Pons (tissue), 1 donor: ENCODE results near the gene LRRC25.
"Not testable (repeated sequence)": the region's sequence is repeated elsewhere in the genome, so short reads cannot be mapped to it uniquely, and the experiment has no call there.

Experiments
- DNase-seq: peaks from one replicate; pipeline ENCODE4 v3.0.0-alpha.2; 2016; ENCODE audit warnings: low spot score

LRRC25 gene

GRCh38 chr19:18379803-18380747, 17.3 kb downstream of the LRRC25 start:
- DNase-seq = no peak

DNA sequence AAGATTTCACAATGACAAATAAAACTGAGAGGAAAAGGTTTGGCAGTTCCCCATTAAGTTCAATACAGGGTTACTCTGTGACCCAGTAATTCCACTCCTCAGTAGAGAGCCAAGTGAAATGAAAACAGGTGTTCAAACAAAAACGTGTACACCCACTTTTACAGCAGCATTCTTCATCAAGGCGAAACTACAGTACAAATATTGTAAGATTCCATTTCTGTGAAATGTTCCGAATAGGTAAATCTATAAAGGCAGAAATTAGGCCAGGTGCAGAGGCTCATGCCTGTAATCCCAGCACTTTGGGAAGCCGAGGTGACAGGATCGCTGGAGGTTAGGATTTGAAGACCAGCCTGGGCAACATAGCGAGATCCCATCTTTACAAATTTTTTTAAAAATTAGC, 20.4 kb downstream of the LRRC25 start:
- no peak for DNase-seq

DNA sequence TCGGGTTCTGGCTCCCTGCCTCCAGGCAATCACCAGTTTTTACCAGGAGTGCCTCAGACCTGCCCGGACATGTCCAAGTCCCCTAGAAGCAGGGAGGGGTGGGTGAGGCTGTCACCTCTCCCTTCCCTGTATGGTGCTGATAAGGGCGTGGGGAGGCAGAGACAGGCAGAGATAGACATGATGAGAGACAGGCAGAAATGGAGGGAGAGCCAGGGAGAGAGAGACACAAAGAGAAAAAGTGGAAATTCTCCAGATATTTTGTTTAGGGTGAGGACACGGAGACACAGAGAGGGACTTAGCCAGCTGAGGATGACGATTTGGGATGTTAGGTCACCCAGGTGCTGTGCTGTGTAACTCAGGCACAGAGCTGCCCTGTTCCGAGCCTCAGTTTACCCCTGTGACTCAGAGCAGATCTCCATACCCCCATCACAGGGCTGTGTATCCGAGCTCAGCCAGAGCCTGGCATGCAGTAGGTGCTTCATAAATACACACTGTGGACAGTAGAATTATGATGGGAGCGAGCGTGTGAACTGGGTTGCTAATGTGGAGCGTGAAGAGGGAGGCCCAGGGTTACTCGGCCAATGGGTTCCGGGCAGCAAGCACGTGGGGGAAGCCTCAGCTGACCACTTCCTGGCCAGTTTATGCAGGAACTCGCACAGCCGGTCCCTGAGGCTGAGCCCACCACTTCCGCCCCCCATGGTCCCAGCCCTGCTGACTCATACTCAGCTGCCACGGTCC, 23.4 kb downstream of the LRRC25 start:
- peak; percentile 65 for DNase-seq

GRCh38 chr19:18373407-18373891, 24.0 kb downstream of the LRRC25 start:
- DNase-seq = no peak

DNA sequence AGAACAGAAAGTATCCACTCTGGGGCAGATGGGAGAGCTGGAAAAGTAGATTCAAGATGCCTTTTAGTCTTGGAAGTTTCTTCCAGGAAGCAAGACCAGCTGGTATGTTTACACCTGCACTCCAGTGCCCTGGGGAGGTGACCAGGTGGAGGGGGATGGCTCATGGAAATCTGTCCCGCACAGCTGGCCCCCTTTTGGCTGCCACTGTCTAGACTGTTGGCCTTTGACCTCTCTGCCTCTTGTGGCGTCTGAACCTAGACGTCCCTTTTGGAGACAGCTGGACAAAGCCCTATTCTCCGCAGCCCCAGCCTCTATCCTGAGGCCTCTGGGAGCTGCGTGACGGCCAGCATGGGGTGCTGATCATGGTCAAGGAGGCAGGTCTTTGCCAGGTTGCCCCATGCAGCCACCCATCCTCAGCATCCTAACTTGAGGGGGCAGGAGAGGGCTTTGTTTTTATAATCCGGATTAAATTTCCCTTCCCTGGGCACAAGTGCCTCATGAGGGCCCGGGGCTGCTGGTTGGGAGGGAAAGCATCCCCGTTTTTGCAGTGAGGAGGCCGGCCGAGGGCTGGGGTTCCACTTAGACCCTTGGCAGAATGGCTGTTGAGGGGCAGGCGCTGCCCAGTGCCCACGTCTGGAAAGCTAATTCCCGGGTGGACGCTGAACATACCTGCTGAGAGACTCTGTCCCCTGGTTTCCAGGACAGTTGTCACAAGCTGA, 28.8 kb downstream of the LRRC25 start:
- no peak for DNase-seq

DNA sequence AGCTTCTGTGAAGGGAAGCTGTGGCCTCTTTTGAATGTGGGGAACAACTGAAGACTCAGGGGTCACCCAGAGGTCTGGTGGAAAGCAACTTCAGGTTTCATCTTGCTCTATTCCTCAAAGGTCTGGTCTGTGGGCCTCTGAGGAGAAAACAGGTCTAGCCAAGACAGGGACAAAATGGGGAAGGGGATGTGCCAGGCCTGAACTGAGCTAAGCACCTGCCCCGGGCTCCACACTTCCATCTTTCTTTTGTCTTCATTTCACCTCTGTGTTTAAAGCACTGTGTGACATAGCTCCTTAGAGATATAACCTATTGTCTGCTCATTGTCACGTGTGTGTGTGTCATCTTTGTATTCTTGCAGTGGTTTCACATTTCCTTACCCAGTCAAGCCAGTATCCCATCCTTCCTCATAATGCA, 31.4 kb downstream of the LRRC25 start:
- no peak for DNase-seq

DNA sequence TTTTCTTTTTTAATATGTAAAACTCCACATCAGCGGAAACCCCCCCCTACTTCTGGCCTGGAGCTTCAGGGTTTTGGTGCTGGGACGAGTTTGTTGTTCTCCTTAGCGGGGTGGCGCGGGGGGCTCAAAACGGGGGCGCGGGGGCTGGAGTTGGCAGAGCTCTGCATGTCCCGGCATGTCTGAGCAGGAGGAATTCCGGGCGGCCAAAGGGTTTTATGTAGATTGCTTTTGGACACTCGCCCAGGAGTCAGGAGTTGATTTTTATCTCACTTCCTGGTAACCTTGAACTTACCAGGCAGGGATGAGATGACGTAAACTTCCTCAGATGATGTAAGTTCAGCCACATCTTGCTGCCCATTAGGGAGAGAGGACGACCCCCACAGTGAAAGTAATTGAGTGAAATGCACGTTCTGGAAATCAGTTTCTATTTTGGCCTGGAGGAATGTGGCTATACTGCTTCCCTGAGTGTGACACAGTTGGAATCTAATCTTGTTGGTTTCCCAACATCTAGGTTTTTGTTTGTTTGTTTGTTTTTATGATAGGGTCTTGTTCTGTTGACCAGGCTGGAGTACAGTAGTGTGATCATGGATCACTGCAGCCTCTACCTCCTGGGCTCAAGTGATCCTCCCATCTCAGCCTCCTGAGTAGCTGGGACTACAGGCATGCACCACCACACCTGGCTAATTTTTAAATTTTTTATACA, 32.4 kb downstream of the LRRC25 start:
- DNase-seq = peak; percentile 77

- DNase-seq = not testable (repeated sequence)
Measured at GRCh38 chr19:18364277-18364825, 33.1 kb downstream of the LRRC25 start.

DNA sequence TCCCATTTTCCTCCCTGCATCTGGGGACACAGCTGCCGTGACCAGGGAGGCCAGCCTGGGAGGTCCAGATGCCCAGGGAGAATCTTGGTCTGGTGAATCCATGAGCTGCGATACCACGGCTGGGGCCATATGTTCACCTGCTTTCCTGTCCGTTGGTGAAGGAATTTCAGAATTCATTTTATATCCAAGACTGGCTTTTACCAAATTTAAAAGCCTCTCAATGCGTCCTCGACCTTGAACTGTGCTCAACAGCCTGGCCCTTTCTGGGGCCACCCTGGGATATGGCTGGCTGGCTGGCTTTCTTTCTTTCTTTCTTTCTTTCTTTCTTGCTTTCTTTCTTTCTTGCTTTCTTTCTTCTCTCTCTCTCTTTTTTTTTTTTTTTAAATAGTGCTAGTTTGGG, 33.6 kb downstream of the LRRC25 start:
- DNase-seq = no peak

GRCh38 chr19:18362934-18363542, 34.4 kb downstream of the LRRC25 start:
- no peak for DNase-seq

DNA sequence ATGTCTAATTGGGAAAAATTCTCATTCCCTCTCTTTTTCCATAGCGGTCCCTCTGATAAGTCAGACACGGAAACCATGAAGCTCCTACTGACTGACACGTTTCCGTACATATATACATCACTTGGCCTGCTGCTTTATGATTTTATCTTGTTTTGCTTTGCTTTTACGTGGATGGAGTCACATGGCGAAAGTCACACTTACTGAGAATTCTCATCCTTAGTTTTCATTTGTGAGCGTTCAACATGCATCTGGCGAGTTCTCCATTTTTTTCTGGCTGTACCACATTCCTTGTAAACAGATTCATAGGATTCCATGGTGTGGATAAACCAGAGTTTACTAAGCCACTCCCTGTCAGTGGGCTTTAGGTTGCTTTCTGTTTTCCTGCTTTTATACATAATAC, 35.8 kb downstream of the LRRC25 start:
- no peak for DNase-seq

GRCh38 chr19:18357041-18357440, 40.4 kb downstream of the LRRC25 start:
- no peak for DNase-seq

DNA sequence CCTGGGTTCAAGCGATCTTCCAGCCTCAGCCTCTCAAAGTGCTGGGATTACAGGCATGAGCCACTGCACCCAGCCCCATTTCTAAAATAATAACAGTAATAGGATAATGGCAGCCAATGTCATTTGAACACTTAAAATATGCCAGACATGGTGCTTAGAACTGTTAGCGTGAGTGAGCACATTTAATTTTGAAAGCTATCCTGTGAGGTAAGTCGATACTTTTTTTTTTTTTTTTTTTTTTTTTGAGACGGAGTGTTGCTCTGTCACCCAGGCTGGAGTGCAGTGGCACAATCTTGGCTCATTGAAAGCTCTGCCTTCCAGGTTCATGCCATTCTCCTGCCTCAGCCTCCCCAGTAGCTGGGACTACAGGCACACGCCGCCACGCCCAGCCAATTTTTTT, 42.7 kb downstream of the LRRC25 start:
- DNase-seq = not testable (repeated sequence)

DNA sequence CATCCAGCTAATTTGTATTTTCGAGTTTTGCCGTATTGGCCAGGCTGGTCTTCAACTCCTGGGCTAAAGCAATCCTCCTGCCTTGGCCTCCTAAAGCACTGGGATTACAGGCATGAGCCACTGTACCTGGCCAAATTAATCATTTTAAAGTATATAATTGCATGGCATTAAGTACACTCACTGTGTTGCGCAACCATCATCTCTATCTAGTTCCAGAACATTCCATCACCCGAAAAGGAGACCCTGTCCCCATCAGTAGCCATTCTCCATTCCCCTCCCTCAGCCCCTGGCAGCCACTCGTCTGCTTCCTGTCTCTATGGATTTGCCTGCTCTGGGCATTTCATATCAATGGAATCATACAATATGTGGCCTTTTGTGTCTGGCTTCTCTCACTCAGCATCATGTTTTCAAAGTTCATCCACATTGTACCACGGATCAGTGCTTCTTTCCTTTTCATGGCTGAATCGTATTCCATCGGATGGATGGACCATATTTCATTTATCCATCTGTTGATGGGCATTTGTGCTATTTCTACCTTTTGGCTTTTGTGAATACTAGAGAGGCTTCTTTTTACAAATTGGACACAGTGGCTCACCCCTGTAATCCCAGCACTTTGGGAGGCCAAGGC, 43.9 kb downstream of the LRRC25 start:
- no peak for DNase-seq

DNA sequence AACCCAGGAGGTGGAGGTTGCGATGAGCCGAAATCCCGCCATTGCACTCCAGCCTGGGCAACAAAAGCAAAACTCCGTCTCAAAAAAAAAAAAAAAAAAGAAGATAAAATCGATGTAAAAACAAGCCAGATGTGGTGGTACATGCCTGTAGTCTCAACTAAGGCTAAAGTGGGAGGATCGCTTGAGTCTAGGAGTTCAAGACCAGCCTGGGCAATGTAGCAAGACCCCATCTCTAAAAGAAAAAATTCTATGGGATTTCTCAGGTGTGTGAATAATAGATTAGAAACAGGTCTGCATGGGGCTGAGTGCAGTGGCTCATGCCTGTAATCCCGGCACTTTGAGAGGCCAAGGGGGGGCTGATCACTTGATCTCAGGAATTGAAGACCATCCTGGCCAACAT, 45.9 kb downstream of the LRRC25 start:
- no peak for DNase-seq

- DNase-seq = no peak
Measured at GRCh38 chr19:18350490-18350889, 46.9 kb downstream of the LRRC25 start.

GRCh38 chr19:18349524-18350128, 47.8 kb downstream of the LRRC25 start:
- DNase-seq = no peak

GRCh38 chr19:18348818-18349339, 48.5 kb downstream of the LRRC25 start:
- not testable (repeated sequence) for DNase-seq

- no peak for DNase-seq
Measured at GRCh38 chr19:18348171-18348570, 49.3 kb downstream of the LRRC25 start.

DNA sequence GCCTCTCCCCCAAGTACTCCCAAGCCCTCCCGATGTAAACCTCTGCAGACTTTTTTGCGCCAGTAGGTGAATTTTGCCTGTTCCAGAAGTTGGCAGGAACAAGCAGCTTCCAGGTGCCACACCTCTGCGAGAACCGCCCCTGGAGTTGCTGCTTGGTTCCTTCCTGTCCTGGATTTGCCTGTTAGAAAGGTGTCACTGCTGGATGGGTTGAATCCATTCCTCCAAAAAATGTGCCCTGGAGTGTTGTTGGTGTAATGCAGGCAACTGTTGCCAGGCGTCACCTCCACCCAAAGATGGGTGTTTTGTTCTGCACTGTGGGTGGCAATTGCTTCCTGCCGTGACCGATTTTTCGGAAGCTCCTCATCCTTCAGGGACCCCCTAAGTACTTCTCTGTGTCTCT, 51.3 kb downstream of the LRRC25 start:
- no peak for DNase-seq
